HUES64 (cell line): Measurements from ENCODE around the gene CDC6.

Experiments
- H3K27ac ChIP-seq: 2 replicates; pipeline ENCODE4 v1.7.0; 2013; ENCODE audit warnings: low read depth, low read length, inconsistent platforms
- H3K27me3 ChIP-seq: 2 replicates; pipeline ENCODE4 v1.6.1; 2013; ENCODE audit warnings: mild to moderate bottlenecking, low read length; ENCODE audit not compliant: insufficient read depth
- H3K36me3 ChIP-seq: 2 replicates; pipeline ENCODE4 v1.6.1; 2013; ENCODE audit warnings: mild to moderate bottlenecking, low read length; ENCODE audit not compliant: insufficient read depth
- H3K4me1 ChIP-seq: 2 replicates; pipeline ENCODE4 v1.6.1; 2013; ENCODE audit warnings: mild to moderate bottlenecking, low read length, moderate library complexity; ENCODE audit not compliant: insufficient read depth
- H3K4me3 ChIP-seq: 2 replicates; pipeline ENCODE4 v1.5.1; 2013; ENCODE audit warnings: mild to moderate bottlenecking, low read length, moderate library complexity
- H3K9ac ChIP-seq: 2 replicates; pipeline ENCODE4 v1.6.1; 2013; ENCODE audit warnings: mild to moderate bottlenecking, low read depth, low read length
- H3K9me3 ChIP-seq: 2 replicates; pipeline ENCODE4 v1.6.1; 2013; ENCODE audit warnings: low read depth, low read length; ENCODE audit not compliant: insufficient read depth
- WGBS: fragments of 150-250, 120-280 bp; methylation state at CpG from one replicate; pipeline ENCODE4 v1.1.7; 2013; ENCODE audit warnings: missing lambda C conversion rate; 5-methylcytosine and 5-hydroxymethylcytosine counted together

The CDC6 gene

GRCh38 chr17:40338058-40338457, 50.4 kb downstream of the CDC6 start:
- WGBS = 89% methylated on average over 5 of the region's 5 CpGs
- H3K27me3 ChIP-seq = peaks cover 74% of the 10 kb centered on the region
- H3K36me3 ChIP-seq = no peaks in the 10 kb centered on the region
- no peak overlapping the region for H3K4me3 ChIP-seq
- no peak overlapping the region for H3K9ac ChIP-seq
- H3K9me3 ChIP-seq = no peaks in the 10 kb centered on the region
- peaks cover 9% of the 10 kb centered on the region for H3K4me1 ChIP-seq
- H3K27ac ChIP-seq = no peak overlapping the region

GRCh38 chr17:40338941-40339649, 51.4 kb downstream of the CDC6 start:
- 90% methylated on average over 12 of the region's 13 CpGs for WGBS
- H3K27ac ChIP-seq = no peak overlapping the region
- no peaks in the 10 kb centered on the region for H3K9me3 ChIP-seq
- H3K9ac ChIP-seq = no peak overlapping the region
- peaks cover 18% of the 10 kb centered on the region for H3K4me1 ChIP-seq
- H3K4me3 ChIP-seq = no peak overlapping the region
- H3K36me3 ChIP-seq = no peaks in the 10 kb centered on the region
- H3K27me3 ChIP-seq = peaks cover 84% of the 10 kb centered on the region

- Histone ChIP-seq H3K36me3 (no peaks in the 10 kb centered on the region), H3K4me1 (peaks cover 26% of the 10 kb centered on the region), H3K9ac (no peak overlapping the region), H3K27me3 (peaks cover 88% of the 10 kb centered on the region), H3K27ac (no peak overlapping the region), H3K9me3 (no peaks in the 10 kb centered on the region), H3K4me3 (no peak overlapping the region)
- WGBS = 93% methylated on average over 1 of the region's 1 CpG
These were observed 52.6 kb downstream of the CDC6 start for GRCh38 chr17:40340327-40340726.

GRCh38 chr17:40340880-40341807, 53.5 kb downstream of the CDC6 start:
- Histone ChIP-seq H3K9me3 (no peaks in the 10 kb centered on the region), H3K36me3 (no peaks in the 10 kb centered on the region), H3K27me3 (peaks cover 91% of the 10 kb centered on the region), H3K4me1 (peaks cover 33% of the 10 kb centered on the region), H3K4me3 (peak overlapping the region; percentile 78), H3K27ac (no peak overlapping the region), H3K9ac (peak overlapping the region; percentile 19; the same call in 1 of the 2 replicates)
- 1% methylated on average over 52 of the region's 55 CpGs for WGBS

GRCh38 chr17:40341808-40342503, 54.3 kb downstream of the CDC6 start:
- Histone ChIP-seq H3K4me1 (peaks cover 40% of the 10 kb centered on the region), H3K4me3 (peak overlapping the region; percentile 78), H3K36me3 (no peaks in the 10 kb centered on the region), H3K9ac (peak overlapping the region; percentile 57), H3K9me3 (no peaks in the 10 kb centered on the region), H3K27ac (no peak overlapping the region), H3K27me3 (peaks cover 87% of the 10 kb centered on the region)
- WGBS = 1% methylated on average over 55 of the region's 55 CpGs

GRCh38 chr17:40342504-40343218, 55.0 kb downstream of the CDC6 start:
- 1% methylated on average over 29 of the region's 38 CpGs for WGBS
- peak overlapping the region; percentile 78 for H3K4me3 ChIP-seq
- peak overlapping the region; percentile 57; the same call in 1 of the 2 replicates for H3K9ac ChIP-seq
- H3K4me1 ChIP-seq = peaks cover 41% of the 10 kb centered on the region
- H3K27me3 ChIP-seq = peaks cover 85% of the 10 kb centered on the region
- H3K9me3 ChIP-seq = no peaks in the 10 kb centered on the region
- H3K36me3 ChIP-seq = no peaks in the 10 kb centered on the region
- no peak overlapping the region for H3K27ac ChIP-seq

GRCh38 chr17:40343219-40344119, 55.8 kb downstream of the CDC6 start:
- no peaks in the 10 kb centered on the region for H3K36me3 ChIP-seq
- H3K27ac ChIP-seq = no peak overlapping the region
- WGBS = 39% methylated on average over 12 of the region's 15 CpGs
- H3K27me3 ChIP-seq = peaks cover 84% of the 10 kb centered on the region
- no peak overlapping the region for H3K9ac ChIP-seq
- H3K9me3 ChIP-seq = no peaks in the 10 kb centered on the region
- peaks cover 47% of the 10 kb centered on the region for H3K4me1 ChIP-seq
- peak overlapping the region; percentile 78 for H3K4me3 ChIP-seq

- H3K9me3 ChIP-seq = no peaks in the 10 kb centered on the region
- H3K4me1 ChIP-seq = peaks cover 50% of the 10 kb centered on the region
- H3K27ac ChIP-seq = no peak overlapping the region
- 66% methylated on average over 4 of the region's 7 CpGs for WGBS
- H3K27me3 ChIP-seq = peaks cover 84% of the 10 kb centered on the region
- H3K36me3 ChIP-seq = peaks cover 1% of the 10 kb centered on the region; the same call in 1 of the 2 replicates
- H3K4me3 ChIP-seq = peak overlapping the region; percentile 78
- H3K9ac ChIP-seq = no peak overlapping the region
These were observed 56.9 kb downstream of the CDC6 start for GRCh38 chr17:40344421-40345160.

- peak overlapping the region; percentile 63 for H3K9ac ChIP-seq
These were observed 57.7 kb downstream of the CDC6 start for GRCh38 chr17:40345161-40345993.

More at GRCh38 chr17:40345161-40345993, 57.7 kb downstream of the CDC6 start:
- Histone ChIP-seq H3K36me3 (peaks cover 7% of the 10 kb centered on the region; the same call in 1 of the 2 replicates), H3K27me3 (peaks cover 84% of the 10 kb centered on the region), H3K9me3 (no peaks in the 10 kb centered on the region), H3K27ac (peak overlapping the region; percentile 25), H3K4me1 (peaks cover 50% of the 10 kb centered on the region), H3K4me3 (peak overlapping the region; percentile 56)
- 1% methylated on average over 38 of the region's 45 CpGs for WGBS
